Suprapubic skin (tissue), 4 donors: Measurements from ENCODE around the gene RRM1.

ENCODE experiments used
- EP300 ChIP-seq: sonication (generic); formaldehyde crosslinking; IDR thresholded peaks from one replicate; pipeline ENCODE4 v1.6.1; 2017; ENCODE audit warnings: antibody characterized with exemption
- POLR2A ChIP-seq, 2 donors: fragments of 450-650 bp; IDR thresholded peaks; one replicate each; pipeline ENCODE4 v1.6.1; 2017; ENCODE audit warnings: antibody characterized with exemption in 2 of 2, mild to moderate bottlenecking in 2 of 2, moderate library complexity in 2 of 2
- POLR2AphosphoS5 ChIP-seq, 3 donors: sonication (generic); formaldehyde crosslinking; IDR thresholded peaks; one replicate each; pipeline ENCODE4 v1.6.1; 2017; ENCODE audit warnings: antibody characterized with exemption in 3 of 3
- TF ChIP-seq, protein P1 (sequence below), 2 donors: fragments of 200-600 bp in 1 of 2; fragments of 450-650 bp in 1 of 2; sonication (generic) in 1 of 2; IDR thresholded peaks; one replicate each; pipeline ENCODE4 v1.5.1; 2016 to 2019; ENCODE audit warnings: antibody characterized with exemption in 2 of 2, mild to moderate bottlenecking in 1 of 2, moderate library complexity in 1 of 2

DNA sequence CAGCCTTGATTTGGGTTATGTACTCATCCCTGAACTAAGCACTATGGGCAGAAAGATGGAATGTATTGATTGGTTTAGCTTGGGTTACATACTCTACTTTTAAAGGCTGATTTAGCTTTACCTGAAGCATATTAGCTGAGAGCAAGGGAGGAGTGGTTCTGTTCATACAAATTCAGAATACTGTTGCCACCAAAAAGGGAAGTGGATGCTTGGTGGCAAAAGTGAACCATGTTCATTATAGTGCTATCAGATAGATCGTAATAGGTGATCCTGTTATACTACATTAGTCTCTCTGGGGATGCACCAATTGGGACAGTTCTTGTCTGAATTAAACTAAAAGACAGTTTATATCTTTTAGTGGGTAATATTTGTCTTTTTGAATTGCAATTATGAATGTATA, 44.5 kb upstream of the RRM1 start:
- TF ChIP-seq, protein P1, sequence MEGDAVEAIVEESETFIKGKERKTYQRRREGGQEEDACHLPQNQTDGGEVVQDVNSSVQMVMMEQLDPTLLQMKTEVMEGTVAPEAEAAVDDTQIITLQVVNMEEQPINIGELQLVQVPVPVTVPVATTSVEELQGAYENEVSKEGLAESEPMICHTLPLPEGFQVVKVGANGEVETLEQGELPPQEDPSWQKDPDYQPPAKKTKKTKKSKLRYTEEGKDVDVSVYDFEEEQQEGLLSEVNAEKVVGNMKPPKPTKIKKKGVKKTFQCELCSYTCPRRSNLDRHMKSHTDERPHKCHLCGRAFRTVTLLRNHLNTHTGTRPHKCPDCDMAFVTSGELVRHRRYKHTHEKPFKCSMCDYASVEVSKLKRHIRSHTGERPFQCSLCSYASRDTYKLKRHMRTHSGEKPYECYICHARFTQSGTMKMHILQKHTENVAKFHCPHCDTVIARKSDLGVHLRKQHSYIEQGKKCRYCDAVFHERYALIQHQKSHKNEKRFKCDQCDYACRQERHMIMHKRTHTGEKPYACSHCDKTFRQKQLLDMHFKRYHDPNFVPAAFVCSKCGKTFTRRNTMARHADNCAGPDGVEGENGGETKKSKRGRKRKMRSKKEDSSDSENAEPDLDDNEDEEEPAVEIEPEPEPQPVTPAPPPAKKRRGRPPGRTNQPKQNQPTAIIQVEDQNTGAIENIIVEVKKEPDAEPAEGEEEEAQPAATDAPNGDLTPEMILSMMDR (IDR thresholded peaks at IDR 0.05) = no peak
- no peak for TF ChIP-seq EP300
- no peak for TF ChIP-seq POLR2A (IDR thresholded peaks at IDR 0.05)
- no peak for TF ChIP-seq POLR2AphosphoS5 (IDR thresholded peaks at IDR 0.05)
